ENCODE results near the gene MOB3A.

The MOB3A gene

DNA sequence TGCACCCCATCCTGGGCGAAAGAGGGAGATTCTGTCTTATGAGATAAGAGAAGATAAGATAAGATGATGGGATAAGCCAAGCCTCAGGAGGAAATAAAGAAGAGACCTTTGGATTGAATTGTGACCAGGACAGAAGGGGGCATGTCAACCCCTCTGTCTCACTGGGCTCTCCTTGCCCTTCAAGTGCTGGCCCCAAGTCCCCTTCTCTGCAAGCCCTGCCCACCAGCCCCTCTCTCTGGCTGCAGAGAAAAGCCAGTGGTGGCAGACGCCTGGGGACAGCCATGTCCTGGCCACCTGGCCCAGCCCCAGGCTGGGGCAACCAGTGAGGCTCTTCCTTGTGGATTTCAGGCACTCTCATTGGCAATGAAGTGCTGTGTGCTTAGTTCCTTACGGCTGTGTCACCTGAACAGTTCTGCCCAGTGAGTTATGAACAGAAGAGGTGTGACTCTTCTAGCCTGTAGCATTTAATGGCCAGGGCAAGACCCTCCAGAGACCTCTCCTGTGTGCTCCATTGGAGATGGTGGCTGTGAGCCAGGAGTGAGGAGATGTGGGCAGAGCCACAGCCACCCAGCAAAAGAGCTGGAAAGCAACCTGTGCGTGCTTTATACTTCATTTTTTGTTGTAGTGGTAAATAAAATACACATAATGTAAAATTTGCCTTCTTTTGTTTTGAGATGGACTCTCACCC is 74.5 kb downstream of the MOB3A start:
- DNase-seq, result no peak

Measured in SW 1271 (cell line).